Fibroblast of gingiva (primary cell): Measurements from ENCODE around the gene ADAM19.
A peak's percentile ranks its signal among the peaks of the same experiment; 100 is the strongest.

ENCODE experiments used
- DNase-seq: peaks from one replicate; pipeline ENCODE4 v3.0.0-alpha.2; 2011; ENCODE audit warnings: low read depth

The ADAM19 gene

DNA sequence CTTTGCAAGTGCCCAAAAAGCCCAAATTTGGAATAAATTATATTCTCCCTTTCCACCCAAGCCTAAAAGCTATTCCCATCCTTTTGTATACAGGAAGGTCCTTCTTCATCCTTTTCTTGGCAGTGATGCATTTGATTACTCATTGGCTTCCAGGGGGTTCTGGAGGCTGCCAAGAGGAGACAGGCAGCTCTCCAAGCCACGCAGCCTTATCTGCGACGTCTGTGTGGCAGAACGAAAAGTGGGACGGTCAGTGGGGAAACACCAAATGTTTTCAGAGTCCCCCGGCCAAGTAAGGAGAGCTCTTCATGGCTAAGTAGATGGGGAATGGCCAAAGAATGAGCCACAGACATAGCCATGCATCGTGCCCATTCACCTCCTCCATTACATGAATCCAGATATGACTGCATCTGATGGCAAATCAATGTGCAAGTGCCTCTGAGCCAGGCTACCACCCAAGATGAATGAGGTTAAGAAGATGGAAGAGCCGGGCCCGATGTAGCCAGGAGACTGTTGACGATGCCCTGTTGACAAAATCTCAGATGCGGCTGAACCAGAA is 12.1 kb downstream of the ADAM19 start:
- DNase-seq: peak; percentile 78

DNA sequence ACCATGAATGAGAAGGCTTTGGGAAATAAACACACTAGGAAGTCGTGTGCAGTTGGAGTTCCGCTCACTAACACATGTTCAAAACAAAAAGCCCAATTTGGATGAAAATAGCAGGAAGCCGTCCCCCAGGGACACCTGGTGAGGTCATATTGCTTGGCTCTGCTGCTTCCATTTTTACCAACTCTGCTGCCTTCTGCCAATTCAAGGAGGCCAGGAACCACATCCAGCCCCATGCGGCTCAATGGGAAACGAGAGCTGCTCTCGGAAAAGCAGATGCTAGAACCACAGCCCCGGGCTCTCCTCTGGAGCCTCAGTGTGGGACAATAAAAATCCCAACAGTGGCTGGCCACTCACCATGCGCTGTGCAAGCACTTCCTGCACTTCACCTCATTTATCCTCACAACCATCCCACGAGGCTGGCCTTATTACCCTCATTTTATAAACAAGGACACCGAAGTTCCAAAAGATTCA is 13.4 kb downstream of the ADAM19 start:
- peak; percentile 64 for DNase-seq

GRCh38 chr5:157561110-157561509 is 14.5 kb downstream of the ADAM19 start:
- DNase-seq: no peak

DNA sequence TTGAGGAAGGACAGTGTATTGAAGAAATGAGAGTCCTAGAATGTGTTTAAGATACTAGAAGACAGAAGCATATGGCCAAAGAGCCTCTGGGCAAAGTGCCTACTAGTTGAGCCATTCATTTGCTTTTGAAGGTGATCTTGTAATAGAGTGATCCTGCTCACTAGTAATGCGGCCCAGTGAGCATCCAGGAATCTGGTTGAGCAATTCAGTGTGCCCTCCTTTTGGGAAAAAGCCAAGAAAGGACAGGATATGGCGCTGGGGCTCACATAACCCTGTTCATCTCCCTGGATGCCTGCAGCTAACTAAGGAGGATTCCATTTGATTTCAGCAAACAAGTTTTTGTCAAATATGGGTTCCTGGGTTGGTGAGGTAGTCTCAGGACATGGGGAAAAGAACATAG is 16.3 kb downstream of the ADAM19 start:
- DNase-seq: peak; percentile 95

- no peak for DNase-seq
These were observed 16.9 kb downstream of the ADAM19 start for GRCh38 chr5:157558681-157559080.

DNA sequence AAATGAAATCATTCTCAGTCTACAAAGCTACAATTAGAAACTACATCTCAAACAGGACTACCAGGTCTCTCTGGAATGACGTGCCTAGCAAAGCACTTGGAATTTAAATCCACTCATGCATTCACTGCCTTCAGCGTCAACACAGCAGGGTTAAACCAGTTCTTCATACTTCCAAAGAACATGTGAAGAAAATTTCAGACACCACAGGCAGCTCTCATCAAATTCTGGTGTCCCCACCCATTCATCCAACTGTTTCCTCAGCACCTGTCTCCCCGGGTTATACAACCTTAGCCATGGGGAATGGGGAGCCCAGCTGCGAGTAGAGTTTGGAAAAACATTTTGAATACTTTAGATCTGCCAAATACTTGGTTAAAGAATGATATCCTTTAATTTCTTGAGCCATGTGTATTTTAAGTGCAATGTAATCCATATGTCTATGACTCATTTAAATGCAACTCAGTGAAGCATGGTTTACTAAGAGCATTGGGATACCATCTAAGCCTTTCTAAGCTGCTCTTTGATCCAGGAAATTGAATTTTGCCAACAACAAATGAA is 17.5 kb downstream of the ADAM19 start:
- peak; percentile 73 for DNase-seq

DNA sequence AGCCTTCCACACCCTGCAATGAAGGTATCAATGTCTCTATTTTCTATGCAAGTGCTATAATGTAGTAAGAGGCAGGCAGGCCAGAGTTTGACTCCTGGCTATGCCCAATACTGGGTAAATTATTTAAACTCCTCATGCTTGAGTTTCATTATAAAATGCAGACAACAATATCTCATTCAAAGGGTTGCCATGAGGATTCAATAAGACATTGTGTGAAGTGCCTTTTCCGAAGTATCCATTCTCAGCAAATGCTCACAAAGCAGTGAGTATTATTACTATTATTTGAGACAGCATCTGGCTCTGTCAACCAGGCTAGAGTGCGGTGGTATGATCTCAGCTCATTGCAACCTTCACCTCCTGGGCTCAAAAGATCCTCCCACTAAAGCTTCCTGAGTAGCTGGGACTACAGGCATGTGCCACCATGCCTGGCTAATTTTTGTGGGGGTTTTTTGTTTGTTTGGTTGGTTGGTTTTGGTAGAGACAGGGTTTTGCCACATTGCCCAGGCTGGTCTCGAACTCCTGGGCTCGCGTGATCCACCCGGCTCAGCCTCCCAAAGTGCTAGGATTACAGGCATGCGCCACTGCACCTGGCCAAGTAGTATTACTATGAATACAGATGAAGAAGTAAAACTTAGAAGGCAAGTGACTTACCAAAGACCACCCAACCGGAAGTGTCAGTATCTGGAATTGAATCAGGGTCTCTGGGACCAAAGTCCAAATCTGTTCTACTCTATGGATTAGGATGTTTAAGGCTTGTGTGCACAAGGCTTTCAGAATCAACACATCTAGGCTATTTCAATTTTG is 18.8 kb downstream of the ADAM19 start:
- DNase-seq: no peak

GRCh38 chr5:157555037-157555640 is 20.4 kb downstream of the ADAM19 start:
- DNase-seq: no peak

DNA sequence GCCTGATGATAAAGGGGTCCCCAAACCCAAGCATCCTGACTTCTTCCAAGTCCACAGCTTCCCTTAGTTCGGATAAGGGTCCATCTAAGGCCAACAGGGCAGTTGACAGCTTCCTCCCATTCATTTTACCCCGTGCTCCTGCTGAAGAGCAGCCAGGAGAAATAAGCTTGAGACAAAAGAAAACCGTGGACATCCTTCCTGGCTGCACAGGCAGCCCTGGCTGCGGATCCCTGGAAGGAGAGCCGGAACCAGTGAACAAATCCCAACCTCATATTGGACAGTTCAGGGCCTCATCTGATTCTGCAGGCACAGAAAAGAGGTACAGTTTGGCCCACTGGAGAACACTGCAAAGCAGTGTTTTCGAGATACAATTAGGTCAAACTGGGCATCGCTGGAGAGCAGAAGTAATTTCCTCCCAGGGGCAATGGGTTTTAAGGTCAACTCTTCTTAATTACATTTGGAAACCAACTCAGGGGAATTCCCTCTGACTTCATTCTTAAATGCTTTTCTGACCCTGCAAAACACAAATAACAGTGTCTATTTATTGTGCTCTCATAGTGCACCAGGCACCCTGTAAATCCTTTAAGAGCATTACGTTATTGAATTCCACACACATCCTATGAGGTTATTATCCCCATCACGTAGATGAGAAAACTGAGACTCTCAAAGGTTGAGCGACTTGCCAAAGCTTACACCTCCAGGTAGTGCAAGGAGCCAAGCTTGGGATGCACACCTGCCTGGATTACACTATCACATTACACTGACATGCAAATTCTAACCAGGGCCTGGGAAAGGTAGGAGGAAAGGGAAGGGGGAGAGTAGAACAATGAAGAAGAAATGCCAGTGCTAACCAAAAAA is 21.2 kb downstream of the ADAM19 start:
- DNase-seq: no peak

DNA sequence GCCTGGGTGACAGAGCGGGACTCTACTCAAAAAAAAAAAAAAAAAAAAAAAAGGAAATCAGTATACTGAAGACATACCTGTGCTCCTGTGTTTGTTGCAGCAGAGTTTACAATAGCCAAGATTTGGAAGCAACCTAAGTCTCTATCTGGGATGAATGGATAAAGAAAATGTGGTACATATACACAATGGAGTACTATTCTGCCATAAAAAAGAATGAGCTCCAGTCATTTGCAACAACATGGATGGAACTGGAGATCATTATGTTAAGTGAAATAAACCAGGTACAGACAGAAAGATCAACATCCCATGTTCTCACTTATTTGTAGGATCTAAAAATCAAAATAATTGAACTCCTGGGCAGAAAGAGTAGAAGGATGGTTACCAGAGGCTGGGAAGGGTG is 22.9 kb downstream of the ADAM19 start:
- DNase-seq: no peak

DNA sequence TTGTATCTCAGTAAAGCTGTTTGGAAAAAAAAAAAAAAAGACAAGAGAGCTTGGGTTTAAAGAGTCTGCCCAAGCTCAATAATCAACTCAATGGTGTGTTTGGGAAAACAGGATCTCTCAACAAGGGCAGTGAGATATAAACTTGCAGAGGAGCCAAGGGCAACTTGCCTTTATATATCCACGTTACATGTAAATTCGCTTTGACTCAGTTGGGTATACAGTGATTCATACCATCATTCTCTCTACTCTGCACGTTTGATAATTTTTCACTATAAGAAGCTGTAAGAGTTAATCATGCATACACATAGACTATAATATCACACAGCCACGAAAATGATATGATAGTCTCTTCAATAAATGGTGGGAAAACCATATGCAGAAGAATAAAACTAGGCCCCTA is 24.9 kb downstream of the ADAM19 start:
- DNase-seq: no peak

- DNase-seq: no peak
These were observed 25.5 kb downstream of the ADAM19 start for GRCh38 chr5:157549954-157550549.

DNA sequence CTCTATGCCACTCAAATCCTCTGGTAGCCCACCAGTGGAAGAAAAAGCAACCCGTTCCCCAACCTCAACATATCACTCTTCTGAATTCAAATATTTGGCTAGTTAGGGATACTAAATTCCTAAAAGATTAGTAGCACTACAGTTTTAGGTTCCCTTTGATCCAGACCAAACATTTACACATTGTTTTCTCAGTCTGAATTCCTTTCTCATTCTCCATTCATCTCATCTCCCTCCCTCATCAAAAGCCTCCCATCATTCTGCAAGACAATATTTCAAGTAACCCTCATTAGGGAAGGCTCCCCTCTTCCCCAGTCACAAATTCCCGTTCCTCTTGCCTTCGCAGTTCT is 26.3 kb downstream of the ADAM19 start:
- no peak for DNase-seq

DNA sequence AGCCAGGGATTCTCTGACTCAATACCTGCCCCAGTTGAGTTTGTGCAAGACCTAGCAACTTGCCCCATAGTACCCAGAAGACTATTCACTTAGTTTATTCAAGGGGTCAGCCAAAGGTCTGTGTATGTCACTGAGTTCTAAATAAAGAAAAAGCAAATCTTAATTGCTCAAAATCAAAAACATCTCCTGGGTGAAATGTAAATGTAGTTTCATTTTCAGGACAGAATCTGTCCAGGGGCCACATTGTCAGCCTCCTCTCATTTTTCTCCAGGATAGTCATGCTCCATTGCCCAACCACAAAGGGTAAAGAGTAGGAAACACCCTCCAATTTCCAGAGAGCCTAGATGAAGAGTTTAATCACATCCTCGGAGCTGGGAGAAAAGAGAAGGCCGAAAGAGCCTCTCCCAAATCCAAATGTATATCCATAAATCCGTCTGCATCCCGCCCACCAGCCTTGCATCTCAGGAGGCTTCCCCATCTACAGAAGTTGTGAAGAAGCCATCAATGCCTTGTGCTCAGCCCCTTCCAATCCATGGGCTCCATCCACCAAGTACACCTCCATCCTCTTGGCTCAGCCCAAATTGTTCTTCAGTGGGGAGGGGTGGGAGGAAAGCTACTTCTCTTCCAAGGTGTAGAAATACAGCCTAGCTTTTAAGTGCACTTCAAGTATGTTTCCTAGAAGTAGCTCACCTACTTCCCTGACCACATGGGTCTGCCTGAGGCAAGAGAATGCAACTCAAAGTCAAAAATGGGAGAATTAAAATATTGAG is 26.9 kb downstream of the ADAM19 start:
- peak; percentile 91 for DNase-seq

DNA sequence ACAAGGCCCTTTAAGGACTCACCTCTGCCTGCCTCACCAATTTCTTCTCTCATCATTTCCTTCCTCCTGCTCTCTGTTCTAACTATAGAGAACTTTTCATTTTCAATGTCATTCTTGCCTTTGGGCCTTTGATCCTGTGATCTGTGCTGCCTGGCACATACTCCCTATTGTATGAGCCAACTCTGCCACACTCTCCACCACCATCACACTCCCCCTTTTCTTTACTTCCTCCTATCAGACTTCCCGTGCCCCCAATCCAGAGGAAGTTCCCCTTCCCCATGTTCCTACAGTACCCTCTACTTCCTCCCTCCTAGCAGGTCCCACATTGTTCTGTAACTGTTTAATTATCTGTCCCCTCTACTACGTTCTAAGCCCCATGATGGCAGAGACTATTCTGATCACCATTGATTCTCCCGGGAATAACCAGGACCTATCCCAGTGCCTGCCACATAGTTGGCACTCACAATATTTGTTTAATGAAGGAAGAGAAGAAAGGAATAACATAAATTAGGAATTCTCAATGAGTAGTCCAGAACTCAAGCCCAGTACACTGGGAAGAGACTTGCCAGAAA is 27.5 kb downstream of the ADAM19 start:
- DNase-seq: no peak

DNA sequence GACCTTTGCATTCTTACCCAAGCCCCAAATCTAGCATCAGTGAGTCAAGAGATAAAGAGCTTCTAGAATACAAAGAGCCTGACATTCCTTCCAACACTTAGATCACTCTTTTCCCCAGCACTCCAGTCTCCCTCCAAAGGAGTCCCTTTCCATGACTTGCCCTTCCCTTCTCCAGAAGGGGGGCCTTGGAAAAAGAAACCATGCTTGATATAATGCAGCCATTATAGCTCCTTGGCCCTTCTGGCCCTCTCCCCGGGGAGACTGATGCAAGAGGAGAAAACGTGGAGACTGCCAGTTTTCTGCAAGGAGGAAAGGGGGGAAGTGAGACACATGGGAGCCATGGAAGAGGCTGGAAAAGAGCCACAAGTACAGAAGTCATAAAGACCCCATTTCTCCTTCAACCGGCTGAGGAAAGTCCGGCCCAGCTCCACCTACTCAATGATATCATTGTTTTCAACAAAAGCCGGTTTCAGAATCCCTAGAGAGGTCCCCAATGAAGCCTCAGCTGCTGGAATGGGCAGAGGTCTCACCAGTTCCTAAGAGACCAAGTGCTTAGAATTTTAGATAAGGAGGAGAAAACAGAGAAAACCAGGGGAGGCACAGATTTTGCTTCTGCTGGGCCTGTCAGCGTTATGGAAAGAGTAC is 29.0 kb downstream of the ADAM19 start:
- DNase-seq: no peak

DNA sequence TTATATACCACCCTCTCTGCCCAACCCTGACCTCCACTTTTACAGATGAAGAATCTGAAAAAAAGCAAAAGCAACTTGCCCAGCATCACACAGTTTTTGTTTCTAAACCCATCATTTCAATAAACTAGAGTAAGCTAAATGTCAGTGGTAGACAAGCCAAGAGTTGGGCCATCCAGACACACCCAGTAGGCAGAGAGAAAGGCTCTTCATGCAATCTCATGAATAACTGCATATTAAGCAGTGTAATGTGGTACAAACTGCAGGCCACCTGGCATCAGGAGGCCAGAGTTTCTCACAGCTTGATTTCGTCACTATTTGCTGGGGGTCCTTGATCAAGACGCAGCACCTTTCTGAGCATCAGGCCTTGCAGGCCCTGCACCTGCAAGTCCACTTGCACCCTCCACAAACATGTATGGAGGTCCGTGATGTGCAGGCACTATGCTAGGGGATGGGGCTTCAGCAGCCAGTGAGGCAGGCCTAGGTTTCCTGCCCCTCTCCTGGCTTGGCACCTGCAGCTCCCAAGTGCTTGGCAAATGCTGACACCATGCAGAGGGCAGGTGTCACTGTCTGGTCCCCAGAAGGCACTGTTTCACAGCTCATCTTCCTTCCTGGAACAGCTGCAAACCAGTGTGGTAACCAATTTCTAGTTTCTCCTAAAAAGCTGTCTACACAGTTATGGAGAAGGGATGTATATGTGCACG is 29.8 kb downstream of the ADAM19 start:
- DNase-seq: no peak

DNA sequence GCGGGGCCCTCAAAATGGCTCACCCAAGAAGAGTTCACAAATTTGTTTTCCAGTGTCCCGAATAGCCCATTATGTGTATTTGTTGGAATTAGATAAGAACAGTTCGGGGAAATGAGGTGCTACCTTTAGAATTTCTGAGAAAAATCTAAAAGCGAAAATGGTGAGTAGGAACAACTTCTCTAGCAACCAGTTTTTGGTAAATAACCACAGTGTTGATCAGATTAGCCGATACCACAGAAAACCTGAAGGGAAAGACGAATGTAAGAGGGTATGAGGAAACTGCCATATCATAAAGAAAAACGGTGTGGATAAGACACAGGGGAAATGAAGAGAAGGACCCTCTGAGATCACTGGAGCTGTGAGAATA is 31.0 kb downstream of the ADAM19 start:
- DNase-seq: no peak

DNA sequence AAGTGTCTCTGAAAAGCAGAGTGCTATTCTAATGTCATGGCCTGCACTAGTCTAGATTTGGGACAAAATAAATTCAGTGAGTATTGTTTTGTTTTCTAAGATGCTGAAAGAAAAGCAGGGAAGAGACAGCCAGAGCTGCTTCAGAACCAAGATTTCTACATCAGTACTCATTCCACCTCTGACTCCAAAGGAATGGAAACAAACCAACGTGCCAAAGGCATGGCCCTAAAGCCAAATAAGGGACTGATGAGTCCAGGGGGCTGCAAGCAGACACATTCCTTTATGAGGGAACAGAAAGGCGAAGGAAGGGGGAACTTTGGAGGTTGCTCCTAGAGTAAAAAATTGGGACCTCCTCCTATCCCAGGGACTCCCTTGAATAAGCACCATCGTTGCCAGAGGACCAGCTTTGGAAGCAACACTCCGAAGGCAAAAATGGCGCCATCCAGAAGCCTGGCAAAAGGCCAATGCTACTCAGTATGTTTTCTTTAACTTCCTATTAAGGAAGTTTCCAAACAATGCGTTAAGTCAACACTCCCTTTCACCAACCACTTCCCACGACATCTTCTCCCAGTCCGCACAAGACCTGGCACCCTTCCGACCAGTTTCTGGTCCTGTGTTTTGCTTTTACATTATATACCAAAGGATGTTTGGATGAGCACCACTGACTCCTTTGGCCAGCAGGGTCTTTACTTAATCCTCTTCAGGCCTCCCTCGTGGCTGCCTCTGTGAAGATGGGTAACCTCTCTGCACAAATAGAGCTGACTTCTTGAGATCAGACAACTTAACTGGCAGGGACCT is 31.6 kb downstream of the ADAM19 start:
- DNase-seq: no peak
